Fibroblast of pulmonary artery (primary cell): ENCODE results near the gene USP50.

Source experiments
- DNase-seq: peaks from one replicate; pipeline ENCODE4 v3.0.0-alpha.2; 2010; ENCODE audit warnings: low read depth
- H3K4me3 ChIP-seq: replicated peaks from 2 replicates; pipeline ENCODE4 v1.5.1; 2011; ENCODE audit warnings: low read depth, mild to moderate bottlenecking, control low read depth, low read length, moderate library complexity
- CTCF ChIP-seq: IDR thresholded peaks from 2 replicates; pipeline ENCODE4 v1.5.1; 2011; ENCODE audit warnings: mild to moderate bottlenecking, control low read depth, low read length, inconsistent platforms; ENCODE audit errors: missing control alignments

USP50 gene

GRCh38 chr15:50493625-50494024, 52.8 kb downstream of the USP50 start:
- TF ChIP-seq CTCF = no peak
- H3K4me3 ChIP-seq = no peak overlapping the region
- no peak for DNase-seq

DNA sequence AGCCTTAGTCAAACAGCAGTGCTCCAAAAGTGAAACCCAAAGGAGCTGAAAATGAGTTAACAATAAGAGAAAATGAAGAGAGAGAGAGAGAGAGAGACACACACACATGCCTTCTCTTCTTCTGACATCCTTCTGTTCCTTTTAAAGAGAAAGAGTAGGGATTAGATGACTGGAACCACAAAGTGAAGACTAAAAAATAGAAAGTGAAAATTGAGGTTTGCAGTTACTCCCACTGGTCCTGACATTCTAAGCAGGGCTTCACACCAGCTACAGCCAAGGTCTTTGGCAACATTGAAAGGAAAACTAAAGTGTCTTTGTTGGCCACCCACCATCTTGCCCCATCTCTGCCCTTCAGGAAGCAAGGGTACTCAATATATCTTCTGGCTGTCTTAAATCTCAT, 59.2 kb downstream of the USP50 start:
- no peak for DNase-seq
- no peak for TF ChIP-seq CTCF
- H3K4me3 ChIP-seq = no peak overlapping the region

DNA sequence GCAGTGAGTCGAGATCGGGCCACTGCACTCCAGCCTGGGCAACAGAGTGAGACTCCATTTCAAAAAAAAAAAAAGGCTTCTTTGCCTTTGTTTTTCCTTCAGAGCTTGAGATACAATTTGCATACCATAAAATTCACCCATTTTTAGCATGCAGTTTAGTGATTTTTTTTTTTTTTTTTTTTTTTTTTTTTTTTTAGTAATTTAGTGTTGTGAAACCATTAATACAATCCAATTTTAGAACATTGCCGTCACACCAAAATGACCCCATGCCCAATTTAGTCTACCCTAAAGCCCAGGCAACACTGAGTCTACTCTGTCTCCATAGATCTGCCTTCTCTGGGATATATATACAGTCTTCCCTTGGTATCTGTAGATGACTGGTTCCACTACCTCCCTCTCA, 61.1 kb downstream of the USP50 start:
- H3K4me3 ChIP-seq = no peak overlapping the region
- no peak for TF ChIP-seq CTCF
- DNase-seq = no peak

GRCh38 chr15:50484781-50485180, 61.7 kb downstream of the USP50 start:
- DNase-seq = no peak
- no peak overlapping the region for H3K4me3 ChIP-seq
- TF ChIP-seq CTCF = no peak

DNA sequence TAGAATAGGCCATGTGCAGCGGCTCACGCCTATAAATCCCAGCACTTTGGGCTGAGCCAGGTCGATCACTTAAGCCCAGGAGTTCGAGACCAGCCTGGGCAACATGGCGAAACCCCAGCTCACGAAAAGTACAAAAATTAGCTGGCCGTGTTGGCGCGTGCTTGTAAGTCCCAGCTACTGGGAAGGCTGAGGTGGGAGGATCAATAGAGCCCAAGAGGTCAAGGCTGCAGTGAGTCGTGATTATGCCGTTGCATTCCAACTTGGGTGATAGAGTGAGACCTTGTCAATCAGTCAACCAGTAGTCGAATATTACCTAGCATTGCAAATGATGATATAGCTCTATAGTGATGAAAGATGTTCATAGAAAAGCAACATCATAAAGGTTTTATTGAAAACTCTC, 70.3 kb downstream of the USP50 start:
- no peak overlapping the region for H3K4me3 ChIP-seq
- TF ChIP-seq CTCF = no peak
- no peak for DNase-seq

DNA sequence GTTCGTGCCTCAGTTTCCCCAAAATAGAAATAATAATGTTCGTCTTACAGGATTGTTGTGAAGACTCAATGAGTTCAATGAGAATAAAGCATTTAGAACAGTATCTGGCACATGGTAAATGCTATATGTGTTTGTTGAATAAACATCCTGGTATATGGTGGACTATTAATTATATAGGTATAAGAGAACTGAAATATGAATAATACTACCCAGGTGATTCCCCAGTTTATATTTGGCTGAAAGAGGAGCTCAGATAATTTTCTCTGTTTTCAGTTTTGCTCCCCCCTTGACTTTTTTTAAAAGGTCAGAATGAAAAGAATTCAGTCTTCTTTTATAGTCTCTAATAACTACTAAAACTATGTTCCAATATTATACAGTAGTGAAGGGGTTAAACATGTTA, 75.4 kb downstream of the USP50 start:
- no peak for TF ChIP-seq CTCF
- no peak for DNase-seq
- H3K4me3 ChIP-seq = no peak overlapping the region

DNA sequence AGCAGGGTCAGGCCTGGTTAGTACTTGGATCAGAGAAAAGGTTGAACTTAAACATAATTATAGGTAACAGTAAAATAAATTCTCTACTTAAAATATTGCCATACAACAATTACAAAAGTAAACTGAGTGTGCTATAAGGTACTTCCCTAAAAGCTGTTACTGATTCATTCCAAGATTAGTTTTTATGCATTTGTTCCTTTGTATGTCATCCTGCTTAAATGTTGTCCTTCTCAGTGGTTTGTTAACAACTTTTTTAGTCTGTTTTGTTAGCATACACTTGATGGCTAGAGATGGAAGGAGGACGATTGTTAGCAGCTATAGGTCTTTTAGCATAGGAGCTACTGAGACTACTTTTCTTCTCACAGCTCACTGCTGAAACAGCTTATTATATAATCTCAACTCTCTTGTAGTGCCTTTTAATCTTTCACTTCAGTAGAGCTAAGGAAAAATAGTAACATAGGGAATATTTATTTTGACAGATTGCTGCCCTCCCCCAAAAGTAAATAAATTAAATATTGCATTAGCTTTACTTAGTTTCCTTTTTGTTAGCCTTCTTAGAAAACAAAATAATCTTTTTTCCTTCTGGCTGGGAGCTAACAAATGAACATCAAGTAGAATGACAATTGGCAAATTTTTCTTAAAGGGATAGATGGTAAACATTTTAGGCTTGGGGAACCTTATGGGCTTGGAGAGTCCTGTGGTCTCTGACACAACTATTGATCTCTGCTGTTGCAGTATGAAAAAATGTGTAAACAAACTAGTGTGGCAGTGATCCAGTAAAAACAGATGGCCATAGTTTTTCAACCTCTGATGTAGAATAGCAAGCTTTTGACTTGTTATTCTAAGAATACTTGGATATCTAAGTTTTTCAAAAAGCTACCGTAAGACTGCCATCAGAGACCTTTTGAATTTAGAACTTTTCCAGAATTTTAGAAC, 82.8 kb downstream of the USP50 start:
- DNase-seq = peak; percentile 33
- H3K4me3 ChIP-seq = no peak overlapping the region
- no peak for TF ChIP-seq CTCF
